Gastrocnemius medialis (tissue), 4 donors: Measurements from ENCODE around the gene TAS2R46. TPM values are rescaled to one million over a fixed set of nuclear protein-coding genes. Genes with fewer than 3 reads are reported as not detected.

Experiments
- ATAC-seq, 2 donors: fragments of 150-250 bp; one replicate each; pipeline ENCODE4 v1.9.1; 2016
- DNase-seq, 2 donors: peaks; one replicate each; pipeline ENCODE4 v3.0.0-alpha.2; 2019
- H3K27ac ChIP-seq, 4 donors: fragments of 200-600 bp; sonication (generic); 1 replicate in 1 of 4; 2 replicates in 3 of 4; pipeline ENCODE4 v1.5.1; 2016 to 2018; ENCODE audit warnings: mild to moderate bottlenecking in 2 of 4, moderate library complexity in 1 of 4
- H3K27me3 ChIP-seq, 3 donors: fragments of 200-600 bp; sonication (generic) in 2 of 3; 1 replicate in 1 of 3; 2 replicates in 2 of 3; pipeline versions ENCODE4 v1.5.1 to v1.6.0; 2016 to 2019; ENCODE audit warnings: mild to moderate bottlenecking in 1 of 3, moderate library complexity in 1 of 3
- H3K36me3 ChIP-seq, 2 donors: fragments of 200-600 bp; sonication (generic) in 1 of 2; one replicate each; pipeline ENCODE4 v1.5.1; 2017 to 2018
- H3K4me1 ChIP-seq, 2 donors: fragments of 200-600 bp; sonication (generic) in 1 of 2; one replicate each; pipeline ENCODE4 v1.5.1; 2016 to 2017; ENCODE audit warnings: mild to moderate bottlenecking in 2 of 2
- H3K4me3 ChIP-seq, 4 donors: fragments of 200-600 bp; sonication (generic) in 3 of 4; 1 replicate in 1 of 4; 2 replicates in 3 of 4; pipeline ENCODE4 v1.5.1; 2016 to 2019; ENCODE audit warnings: mild to moderate bottlenecking in 2 of 4
- H3K9me3 ChIP-seq, 3 donors: fragments of 200-600 bp; sonication (generic) in 2 of 3; 1 replicate in 1 of 3; 2 replicates in 2 of 3; pipeline ENCODE4 v1.5.1; 2016 to 2019
- POLR2A ChIP-seq, 2 donors: fragments of 450-650 bp; IDR thresholded peaks; one replicate each; pipeline ENCODE4 v1.6.1; 2017; ENCODE audit warnings: antibody characterized with exemption in 2 of 2, mild to moderate bottlenecking in 2 of 2, moderate library complexity in 2 of 2
- in situ Hi-C, 4 donors: fragments of 200-750 bp; cut with MboI; loops; one replicate each; pipeline versions ENCODE4 v1.15.0 to v1.8.0; 2017; ENCODE audit warnings: low sequenced_read_pairs in 4 of 4
- intact Hi-C: fragments of 100-400 bp; cut with DNase I; formaldehyde crosslinking; loops from one replicate; pipeline ENCODE4 v1.15.1; 2023; ENCODE audit warnings: low total_unique reads
- total RNA-seq, 4 donors: library from RNA; depleted of rRNA; stranded (reverse); fragments of >200 nt; gene quantifications; one replicate each; pipeline versions ENCODE4 v1.1.0 to v1.2.3, GENCODE V29; 2016
- TF ChIP-seq, protein P1 (sequence below), 5 experiments: fragments of 450-650 bp in 3 of 5; fragments of 200-600 bp in 2 of 5; sonication (generic) in 2 of 5; IDR thresholded peaks in 4 of 5; conservative IDR thresholded peaks in 1 of 5; 1 replicate in 4 of 5; 2 replicates in 1 of 5; pipeline ENCODE4 v1.5.1; 2016 to 2019; ENCODE audit warnings: antibody characterized with exemption in 5 of 5, mild to moderate bottlenecking in 3 of 5, moderate library complexity in 3 of 5

TAS2R46 gene
- total RNA-seq, 4 donors from 2014 or later, result 1.5 TPM; not detected in 3

DNA sequence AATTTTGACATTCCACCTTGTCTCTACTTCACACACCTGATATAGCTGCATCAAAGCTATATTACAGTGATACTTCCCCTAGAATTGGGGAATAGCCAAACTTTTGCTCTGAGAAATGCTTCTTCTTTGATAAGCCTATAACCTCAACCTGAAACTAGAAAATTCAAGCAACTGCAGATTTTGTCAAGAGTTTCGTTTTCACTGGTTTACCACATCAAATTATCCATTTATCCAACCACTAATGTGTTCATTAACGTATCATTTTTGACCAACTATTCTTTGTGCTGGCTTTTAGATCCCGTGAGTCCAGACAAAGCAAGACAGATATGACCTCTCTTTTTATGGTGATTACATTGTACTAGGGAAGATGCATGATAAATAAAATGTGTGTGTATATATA is 13.5 kb upstream of the TAS2R46 start:
- Histone ChIP-seq H3K27ac (no peak overlapping the region), H3K4me3 (no peak overlapping the region), H3K36me3 (no peaks in the 10 kb centered on the region), H3K9me3 (no peaks in the 10 kb centered on the region), H3K27me3 (no peaks in the 10 kb centered on the region), H3K4me1 (no peaks in the 10 kb centered on the region)
- in situ Hi-C loops, result no loop called here
- intact Hi-C loops, result no loop called here
- ATAC-seq (no peak), DNase-seq (no peak)
- TF ChIP-seq, protein P1, sequence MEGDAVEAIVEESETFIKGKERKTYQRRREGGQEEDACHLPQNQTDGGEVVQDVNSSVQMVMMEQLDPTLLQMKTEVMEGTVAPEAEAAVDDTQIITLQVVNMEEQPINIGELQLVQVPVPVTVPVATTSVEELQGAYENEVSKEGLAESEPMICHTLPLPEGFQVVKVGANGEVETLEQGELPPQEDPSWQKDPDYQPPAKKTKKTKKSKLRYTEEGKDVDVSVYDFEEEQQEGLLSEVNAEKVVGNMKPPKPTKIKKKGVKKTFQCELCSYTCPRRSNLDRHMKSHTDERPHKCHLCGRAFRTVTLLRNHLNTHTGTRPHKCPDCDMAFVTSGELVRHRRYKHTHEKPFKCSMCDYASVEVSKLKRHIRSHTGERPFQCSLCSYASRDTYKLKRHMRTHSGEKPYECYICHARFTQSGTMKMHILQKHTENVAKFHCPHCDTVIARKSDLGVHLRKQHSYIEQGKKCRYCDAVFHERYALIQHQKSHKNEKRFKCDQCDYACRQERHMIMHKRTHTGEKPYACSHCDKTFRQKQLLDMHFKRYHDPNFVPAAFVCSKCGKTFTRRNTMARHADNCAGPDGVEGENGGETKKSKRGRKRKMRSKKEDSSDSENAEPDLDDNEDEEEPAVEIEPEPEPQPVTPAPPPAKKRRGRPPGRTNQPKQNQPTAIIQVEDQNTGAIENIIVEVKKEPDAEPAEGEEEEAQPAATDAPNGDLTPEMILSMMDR (IDR thresholded peaks at IDR 0.05 in 4 of 5, conservative IDR thresholded peaks at IDR 0.05 in 1 of 5), result no peak
- TF ChIP-seq POLR2A (IDR thresholded peaks at IDR 0.05), result no peak

DNA sequence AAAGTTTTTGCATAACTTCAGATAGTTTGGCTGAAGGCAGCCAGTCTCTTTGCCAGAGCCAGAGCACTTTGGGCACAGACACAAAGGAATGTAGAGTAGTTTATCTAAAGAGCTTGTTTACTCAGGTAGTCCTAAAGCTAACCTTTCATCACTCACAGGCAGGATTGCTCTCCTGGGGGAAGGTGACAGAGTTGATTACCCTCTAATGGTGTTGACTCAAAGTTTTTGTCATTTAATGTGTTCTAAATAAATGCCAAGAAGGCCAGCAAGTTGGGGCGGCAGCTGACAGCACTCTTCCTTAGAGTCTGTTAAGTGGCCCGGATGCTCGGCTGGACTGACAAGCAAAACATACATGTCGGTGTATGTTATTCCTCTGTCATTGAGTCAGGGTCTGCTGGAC is 9.3 kb upstream of the TAS2R46 start:
- no peaks in the 10 kb centered on the region for H3K36me3 ChIP-seq
- no peak for TF ChIP-seq POLR2A (IDR thresholded peaks at IDR 0.05)
- TF ChIP-seq, protein P1 (IDR thresholded peaks at IDR 0.05 in 4 of 5, conservative IDR thresholded peaks at IDR 0.05 in 1 of 5), result no peak
- H3K4me3 ChIP-seq, result no peak overlapping the region
- H3K27me3 ChIP-seq, result no peaks in the 10 kb centered on the region
- H3K9me3 ChIP-seq, result no peaks in the 10 kb centered on the region
- no peak overlapping the region for H3K27ac ChIP-seq
- no peak for DNase-seq
- ATAC-seq, result no peak
- intact Hi-C loops (loop anchor here (5.0 kb wide), 1 partner anchor 54 kb away; no protein-coding TSS in a partner anchor), in situ Hi-C loops (no loop called here)
- peaks cover 0 to 13% of the 10 kb centered on the region in 2 donors for H3K4me1 ChIP-seq

DNA sequence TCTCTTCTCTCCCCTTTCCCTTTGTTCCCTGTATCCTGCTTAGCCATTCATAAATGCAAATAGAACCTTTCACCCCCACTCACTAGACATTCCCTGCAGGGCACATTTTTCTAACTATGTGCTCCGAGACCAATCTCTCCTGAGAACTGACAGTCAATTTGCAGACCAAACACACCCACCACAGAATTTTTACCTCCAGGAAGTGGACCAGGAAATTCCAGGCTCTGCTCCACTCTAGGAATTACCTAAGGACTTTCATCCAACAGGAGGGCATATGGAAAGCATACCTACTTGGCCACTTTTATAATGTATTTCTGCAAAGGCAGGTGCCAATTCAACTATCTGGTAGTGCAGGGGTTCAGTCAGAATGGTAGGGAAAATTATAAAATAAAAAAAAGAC is 8.9 kb upstream of the TAS2R46 start:
- Histone ChIP-seq H3K9me3 (no peaks in the 10 kb centered on the region), H3K36me3 (no peaks in the 10 kb centered on the region), H3K4me1 (peaks cover 0 to 13% of the 10 kb centered on the region in 2 donors), H3K27ac (no peak overlapping the region), H3K27me3 (no peaks in the 10 kb centered on the region), H3K4me3 (no peak overlapping the region)
- TF ChIP-seq, protein P1 (IDR thresholded peaks at IDR 0.05 in 4 of 5, conservative IDR thresholded peaks at IDR 0.05 in 1 of 5), result no peak
- TF ChIP-seq POLR2A (IDR thresholded peaks at IDR 0.05), result no peak
- DNase-seq (no peak), ATAC-seq (no peak)
- in situ Hi-C loops (no loop called here), intact Hi-C loops (loop anchor here (5.0 kb wide), 1 partner anchor 54 kb away; no protein-coding TSS in a partner anchor)

DNA sequence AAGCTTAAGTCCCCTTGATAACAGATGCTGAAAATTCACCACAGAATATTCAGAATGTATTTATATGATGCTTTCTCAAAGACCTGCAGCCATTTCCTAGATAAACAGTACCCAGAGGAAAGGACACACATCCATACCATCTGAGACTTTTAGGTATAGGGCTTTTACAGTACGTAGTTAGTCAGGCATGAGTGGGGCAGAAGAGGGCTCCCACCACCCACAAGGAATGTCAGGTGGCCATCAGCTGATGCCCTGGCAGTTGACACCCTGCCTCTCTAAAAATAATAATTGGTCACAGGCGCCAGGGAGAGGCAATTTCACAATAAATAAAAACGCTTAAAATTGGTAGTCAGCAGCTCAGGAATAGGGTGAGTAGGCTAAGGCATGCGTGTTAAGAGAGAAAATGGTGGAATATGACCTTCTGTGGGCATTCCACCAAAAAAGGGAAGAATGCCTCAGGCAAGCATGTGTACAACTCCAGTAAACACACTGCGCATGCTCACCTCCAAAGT is 7.8 kb upstream of the TAS2R46 start:
- Histone ChIP-seq H3K36me3 (no peaks in the 10 kb centered on the region), H3K4me3 (no peak overlapping the region), H3K4me1 (peaks cover 0 to 13% of the 10 kb centered on the region in 2 donors), H3K9me3 (no peaks in the 10 kb centered on the region), H3K27me3 (no peaks in the 10 kb centered on the region), H3K27ac (no peak overlapping the region)
- in situ Hi-C loops, result no loop called here
- DNase-seq, result no peak
- intact Hi-C loops, result loop anchor here (5.0 kb wide), 1 partner anchor 53 kb away; no protein-coding TSS in a partner anchor
- TF ChIP-seq POLR2A (IDR thresholded peaks at IDR 0.05), result no peak
- TF ChIP-seq, protein P1 (IDR thresholded peaks at IDR 0.05 in 4 of 5, conservative IDR thresholded peaks at IDR 0.05 in 1 of 5), result no peak
- peak in 1 of 2 donors; percentile 45 for ATAC-seq

DNA sequence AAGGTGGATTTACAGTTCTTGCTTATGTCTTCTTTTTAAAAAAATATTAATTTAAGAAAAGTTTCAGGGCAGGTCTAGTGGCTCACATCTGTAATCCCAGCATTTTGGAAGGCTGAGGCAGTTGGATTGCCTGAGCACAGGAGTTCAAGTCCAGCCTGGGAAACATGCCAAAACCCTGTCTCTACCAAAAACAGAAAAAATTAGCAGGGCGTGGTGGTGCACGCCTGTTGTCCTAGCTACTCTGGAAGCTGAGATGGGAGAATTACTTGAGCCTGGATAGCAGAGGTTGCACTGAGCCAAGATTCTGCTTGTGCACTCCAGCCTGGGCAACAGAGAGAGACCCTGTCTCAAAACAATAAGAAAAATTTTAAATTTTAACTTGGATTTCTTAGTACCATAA is 5.4 kb upstream of the TAS2R46 start:
- intact Hi-C loops, result no loop called here
- Histone ChIP-seq H3K27ac (no peak overlapping the region), H3K4me3 (no peak overlapping the region), H3K9me3 (no peaks in the 10 kb centered on the region), H3K4me1 (peaks cover 0 to 13% of the 10 kb centered on the region in 2 donors), H3K27me3 (no peaks in the 10 kb centered on the region), H3K36me3 (no peaks in the 10 kb centered on the region)
- in situ Hi-C loops, result no loop called here
- ATAC-seq, result peak in 1 of 2 donors; percentile 84
- peak in 1 of 2 donors; percentile 28 for DNase-seq
- no peak for TF ChIP-seq POLR2A (IDR thresholded peaks at IDR 0.05)
- TF ChIP-seq, protein P1 (IDR thresholded peaks at IDR 0.05 in 4 of 5, conservative IDR thresholded peaks at IDR 0.05 in 1 of 5), result no peak
